ENCODE results near the gene MACROH2A2. TPM values are rescaled to one million over a fixed set of nuclear protein-coding genes. Genes with fewer than 3 reads are reported as not detected.

MACROH2A2 gene
- total and polyA plus RNA-seq, 2 experiments from 2014 or later, result 11.6 to 16.2 TPM

DNA sequence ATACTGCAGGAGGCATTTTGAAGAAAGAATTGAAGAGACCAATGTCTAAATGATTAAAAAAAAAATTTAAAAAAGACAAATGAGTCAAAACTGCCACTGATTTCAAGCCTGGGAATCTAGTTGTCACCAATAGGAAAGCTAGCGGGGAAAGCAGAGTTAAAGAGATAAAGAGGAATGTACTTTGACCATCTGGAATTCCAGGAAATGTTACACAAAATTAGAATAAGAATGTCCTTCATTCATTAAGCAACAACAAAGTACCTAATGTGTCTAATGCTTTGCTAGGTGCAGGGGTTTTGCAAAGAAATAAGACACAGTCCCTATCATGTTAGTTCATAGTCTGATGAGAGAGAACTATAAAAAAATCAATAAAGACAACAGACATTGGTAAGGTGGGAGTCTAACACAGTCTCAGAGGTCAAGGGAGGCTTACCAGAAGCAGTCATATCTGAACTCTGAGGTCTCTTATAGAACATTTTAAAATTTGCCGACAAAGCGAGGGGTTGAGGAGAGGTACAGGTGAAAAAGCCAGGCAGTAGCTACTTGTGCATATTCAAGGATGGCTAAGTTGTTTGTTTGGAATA is 102.7 kb downstream of the MACROH2A2 start:
- Histone ChIP-seq H3K9me2 (ENCODE audit: insufficient read depth) (no peaks in the 10 kb centered on the region), H3K27me3 (ENCODE audit: insufficient read depth) (no peaks in the 10 kb centered on the region), H3K4me3 (no peak overlapping the region), H3K36me3 (ENCODE audit: insufficient read depth) (peaks cover 19% of the 10 kb centered on the region; the same call in 1 of the 2 replicates), H4K20me1 (replicated peaks; ENCODE audit: insufficient read depth) (peaks cover 2% of the 10 kb centered on the region; the same call in 1 of the 2 replicates), H2AFZ (no peak overlapping the region), H3K4me1 (ENCODE audit: insufficient read depth) (peaks cover 6% of the 10 kb centered on the region), H3K27ac (ENCODE audit: low read depth) (peak overlapping the region; percentile 76), H3K79me2 (replicated peaks; ENCODE audit: insufficient read depth) (peaks cover 15% of the 10 kb centered on the region), H3F3A (replicated peaks; ENCODE audit: low read depth) (no peaks in the 10 kb centered on the region), H3K4me2 (peak overlapping the region; percentile 15; the same call in 1 of the 2 replicates)
- Mint-ChIP-seq H3K27ac (peak overlapping the region; percentile 33; the same call in 1 of the 2 replicates), H3K9me3 (no peaks in the 10 kb centered on the region), H3K4me1 (peaks cover 12% of the 10 kb centered on the region; the same call in 2 of the 3 replicates), H3K4me3 (no peak overlapping the region), H3K36me3 (ENCODE audit: low read depth) (peaks cover 71% of the 10 kb centered on the region), H3K27me3 (ENCODE audit: insufficient read depth, low read depth, poor library complexity) (no peaks in the 10 kb centered on the region)
- DNase-seq (ENCODE audit: low spot score) (peak; percentile 46), ATAC-seq (no peak)
- no peak for TF ChIP-seq POLR2AphosphoS5 (IDR thresholded peaks at IDR 0.05; ENCODE audit: low read depth)
- TF ChIP-seq, protein P1, sequence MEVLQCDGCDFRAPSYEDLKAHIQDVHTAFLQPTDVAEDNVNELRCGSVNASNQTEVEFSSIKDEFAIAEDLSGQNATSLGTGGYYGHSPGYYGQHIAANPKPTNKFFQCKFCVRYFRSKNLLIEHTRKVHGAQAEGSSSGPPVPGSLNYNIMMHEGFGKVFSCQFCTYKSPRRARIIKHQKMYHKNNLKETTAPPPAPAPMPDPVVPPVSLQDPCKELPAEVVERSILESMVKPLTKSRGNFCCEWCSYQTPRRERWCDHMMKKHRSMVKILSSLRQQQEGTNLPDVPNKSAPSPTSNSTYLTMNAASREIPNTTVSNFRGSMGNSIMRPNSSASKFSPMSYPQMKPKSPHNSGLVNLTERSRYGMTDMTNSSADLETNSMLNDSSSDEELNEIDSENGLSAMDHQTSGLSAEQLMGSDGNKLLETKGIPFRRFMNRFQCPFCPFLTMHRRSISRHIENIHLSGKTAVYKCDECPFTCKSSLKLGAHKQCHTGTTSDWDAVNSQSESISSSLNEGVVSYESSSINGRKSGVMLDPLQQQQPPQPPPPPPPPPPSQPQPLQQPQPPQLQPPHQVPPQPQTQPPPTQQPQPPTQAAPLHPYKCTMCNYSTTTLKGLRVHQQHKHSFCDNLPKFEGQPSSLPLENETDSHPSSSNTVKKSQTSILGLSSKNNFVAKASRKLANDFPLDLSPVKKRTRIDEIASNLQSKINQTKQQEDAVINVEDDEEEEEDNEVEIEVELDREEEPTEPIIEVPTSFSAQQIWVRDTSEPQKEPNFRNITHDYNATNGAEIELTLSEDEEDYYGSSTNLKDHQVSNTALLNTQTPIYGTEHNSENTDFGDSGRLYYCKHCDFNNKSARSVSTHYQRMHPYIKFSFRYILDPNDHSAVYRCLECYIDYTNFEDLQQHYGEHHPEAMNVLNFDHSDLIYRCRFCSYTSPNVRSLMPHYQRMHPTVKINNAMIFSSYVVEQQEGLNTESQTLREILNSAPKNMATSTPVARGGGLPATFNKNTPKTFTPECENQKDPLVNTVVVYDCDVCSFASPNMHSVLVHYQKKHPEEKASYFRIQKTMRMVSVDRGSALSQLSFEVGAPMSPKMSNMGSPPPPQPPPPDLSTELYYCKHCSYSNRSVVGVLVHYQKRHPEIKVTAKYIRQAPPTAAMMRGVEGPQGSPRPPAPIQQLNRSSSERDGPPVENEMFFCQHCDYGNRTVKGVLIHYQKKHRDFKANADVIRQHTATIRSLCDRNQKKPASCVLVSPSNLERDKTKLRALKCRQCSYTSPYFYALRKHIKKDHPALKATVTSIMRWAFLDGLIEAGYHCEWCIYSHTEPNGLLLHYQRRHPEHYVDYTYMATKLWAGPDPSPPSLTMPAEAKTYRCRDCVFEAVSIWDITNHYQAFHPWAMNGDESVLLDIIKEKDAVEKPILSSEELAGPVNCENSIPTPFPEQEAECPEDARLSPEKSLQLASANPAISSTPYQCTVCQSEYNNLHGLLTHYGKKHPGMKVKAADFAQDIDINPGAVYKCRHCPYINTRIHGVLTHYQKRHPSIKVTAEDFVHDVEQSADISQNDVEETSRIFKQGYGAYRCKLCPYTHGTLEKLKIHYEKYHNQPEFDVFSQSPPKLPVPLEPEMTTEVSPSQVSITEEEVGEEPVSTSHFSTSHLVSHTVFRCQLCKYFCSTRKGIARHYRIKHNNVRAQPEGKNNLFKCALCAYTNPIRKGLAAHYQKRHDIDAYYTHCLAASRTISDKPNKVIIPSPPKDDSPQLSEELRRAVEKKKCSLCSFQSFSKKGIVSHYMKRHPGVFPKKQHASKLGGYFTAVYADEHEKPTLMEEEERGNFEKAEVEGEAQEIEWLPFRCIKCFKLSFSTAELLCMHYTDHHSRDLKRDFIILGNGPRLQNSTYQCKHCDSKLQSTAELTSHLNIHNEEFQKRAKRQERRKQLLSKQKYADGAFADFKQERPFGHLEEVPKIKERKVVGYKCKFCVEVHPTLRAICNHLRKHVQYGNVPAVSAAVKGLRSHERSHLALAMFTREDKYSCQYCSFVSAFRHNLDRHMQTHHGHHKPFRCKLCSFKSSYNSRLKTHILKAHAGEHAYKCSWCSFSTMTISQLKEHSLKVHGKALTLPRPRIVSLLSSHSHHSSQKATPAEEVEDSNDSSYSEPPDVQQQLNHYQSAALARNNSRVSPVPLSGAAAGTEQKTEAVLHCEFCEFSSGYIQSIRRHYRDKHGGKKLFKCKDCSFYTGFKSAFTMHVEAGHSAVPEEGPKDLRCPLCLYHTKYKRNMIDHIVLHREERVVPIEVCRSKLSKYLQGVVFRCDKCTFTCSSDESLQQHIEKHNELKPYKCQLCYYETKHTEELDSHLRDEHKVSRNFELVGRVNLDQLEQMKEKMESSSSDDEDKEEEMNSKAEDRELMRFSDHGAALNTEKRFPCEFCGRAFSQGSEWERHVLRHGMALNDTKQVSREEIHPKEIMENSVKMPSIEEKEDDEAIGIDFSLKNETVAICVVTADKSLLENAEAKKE (CRISPR knock-in tag; IDR thresholded peaks at IDR 0.05), result no peak
- TF ChIP-seq CREB1 (CRISPR knock-in tag; IDR thresholded peaks at IDR 0.05; ENCODE audit: low read depth), result no peak
- TF ChIP-seq EZH2phosphoT487 (IDR thresholded peaks at IDR 0.05; ENCODE audit: unreplicated experiment), result no peak
- TF ChIP-seq STAT1 (IDR thresholded peaks at IDR 0.05; ENCODE audit: unreplicated experiment), result no peak

DNA sequence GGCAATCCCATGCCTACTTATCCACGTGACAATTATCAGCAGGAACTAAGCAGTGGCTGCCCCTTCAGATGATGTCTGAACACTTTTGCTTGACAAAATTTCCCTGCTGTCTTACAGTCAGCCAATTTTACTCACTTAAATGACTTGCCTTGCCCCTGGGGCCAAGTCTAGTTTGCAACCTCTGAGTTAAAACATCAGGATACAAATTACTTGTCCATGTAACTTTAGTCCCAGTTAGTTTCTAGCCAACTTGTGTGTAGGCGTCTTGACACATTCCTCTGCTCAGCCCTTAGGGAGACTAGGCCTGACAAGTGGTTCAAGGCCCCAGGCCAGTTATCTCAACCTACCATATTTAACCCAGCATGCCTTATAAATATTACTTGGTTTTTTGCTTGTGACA is 105.5 kb downstream of the MACROH2A2 start:
- H3K36me3 ChIP-seq (ENCODE audit: insufficient read depth), result peaks cover 14% of the 10 kb centered on the region; the same call in 1 of the 2 replicates

More for the DNA sequence above, 105.5 kb downstream of the MACROH2A2 start:
- Histone ChIP-seq H3K4me2 (no peak overlapping the region), H3K27ac (ENCODE audit: low read depth) (no peak overlapping the region), H3F3A (replicated peaks; ENCODE audit: low read depth) (no peaks in the 10 kb centered on the region), H3K9me2 (ENCODE audit: insufficient read depth) (no peaks in the 10 kb centered on the region), H2AFZ (no peak overlapping the region), H3K79me2 (replicated peaks; ENCODE audit: insufficient read depth) (peaks cover 41% of the 10 kb centered on the region), H3K4me3 (no peak overlapping the region), H3K4me1 (ENCODE audit: insufficient read depth) (peaks cover 10% of the 10 kb centered on the region), H4K20me1 (replicated peaks; ENCODE audit: insufficient read depth) (peaks cover 24% of the 10 kb centered on the region), H3K27me3 (ENCODE audit: insufficient read depth) (no peaks in the 10 kb centered on the region)
- ATAC-seq (no peak), DNase-seq (ENCODE audit: low spot score) (no peak)
- peaks cover 2% of the 10 kb centered on the region for H3K27me3 Mint-ChIP-seq (ENCODE audit: insufficient read depth, low read depth, poor library complexity)
- no peak overlapping the region for H3K4me3 Mint-ChIP-seq
- no peak for TF ChIP-seq CREB1 (CRISPR knock-in tag; IDR thresholded peaks at IDR 0.05; ENCODE audit: low read depth)
- no peak for TF ChIP-seq ZNF331 (CRISPR knock-in tag; IDR thresholded peaks at IDR 0.05; ENCODE audit: low read depth)
- TF ChIP-seq, protein P2, sequence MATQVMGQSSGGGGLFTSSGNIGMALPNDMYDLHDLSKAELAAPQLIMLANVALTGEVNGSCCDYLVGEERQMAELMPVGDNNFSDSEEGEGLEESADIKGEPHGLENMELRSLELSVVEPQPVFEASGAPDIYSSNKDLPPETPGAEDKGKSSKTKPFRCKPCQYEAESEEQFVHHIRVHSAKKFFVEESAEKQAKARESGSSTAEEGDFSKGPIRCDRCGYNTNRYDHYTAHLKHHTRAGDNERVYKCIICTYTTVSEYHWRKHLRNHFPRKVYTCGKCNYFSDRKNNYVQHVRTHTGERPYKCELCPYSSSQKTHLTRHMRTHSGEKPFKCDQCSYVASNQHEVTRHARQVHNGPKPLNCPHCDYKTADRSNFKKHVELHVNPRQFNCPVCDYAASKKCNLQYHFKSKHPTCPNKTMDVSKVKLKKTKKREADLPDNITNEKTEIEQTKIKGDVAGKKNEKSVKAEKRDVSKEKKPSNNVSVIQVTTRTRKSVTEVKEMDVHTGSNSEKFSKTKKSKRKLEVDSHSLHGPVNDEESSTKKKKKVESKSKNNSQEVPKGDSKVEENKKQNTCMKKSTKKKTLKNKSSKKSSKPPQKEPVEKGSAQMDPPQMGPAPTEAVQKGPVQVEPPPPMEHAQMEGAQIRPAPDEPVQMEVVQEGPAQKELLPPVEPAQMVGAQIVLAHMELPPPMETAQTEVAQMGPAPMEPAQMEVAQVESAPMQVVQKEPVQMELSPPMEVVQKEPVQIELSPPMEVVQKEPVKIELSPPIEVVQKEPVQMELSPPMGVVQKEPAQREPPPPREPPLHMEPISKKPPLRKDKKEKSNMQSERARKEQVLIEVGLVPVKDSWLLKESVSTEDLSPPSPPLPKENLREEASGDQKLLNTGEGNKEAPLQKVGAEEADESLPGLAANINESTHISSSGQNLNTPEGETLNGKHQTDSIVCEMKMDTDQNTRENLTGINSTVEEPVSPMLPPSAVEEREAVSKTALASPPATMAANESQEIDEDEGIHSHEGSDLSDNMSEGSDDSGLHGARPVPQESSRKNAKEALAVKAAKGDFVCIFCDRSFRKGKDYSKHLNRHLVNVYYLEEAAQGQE (IDR thresholded peaks at IDR 0.05; ENCODE audit: unreplicated experiment), result no peak
- TF ChIP-seq NANOG (IDR thresholded peaks at IDR 0.05; ENCODE audit: borderline replicate concordance), result no peak
- TF ChIP-seq, protein P3, sequence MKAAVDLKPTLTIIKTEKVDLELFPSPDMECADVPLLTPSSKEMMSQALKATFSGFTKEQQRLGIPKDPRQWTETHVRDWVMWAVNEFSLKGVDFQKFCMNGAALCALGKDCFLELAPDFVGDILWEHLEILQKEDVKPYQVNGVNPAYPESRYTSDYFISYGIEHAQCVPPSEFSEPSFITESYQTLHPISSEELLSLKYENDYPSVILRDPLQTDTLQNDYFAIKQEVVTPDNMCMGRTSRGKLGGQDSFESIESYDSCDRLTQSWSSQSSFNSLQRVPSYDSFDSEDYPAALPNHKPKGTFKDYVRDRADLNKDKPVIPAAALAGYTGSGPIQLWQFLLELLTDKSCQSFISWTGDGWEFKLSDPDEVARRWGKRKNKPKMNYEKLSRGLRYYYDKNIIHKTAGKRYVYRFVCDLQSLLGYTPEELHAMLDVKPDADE (IDR thresholded peaks at IDR 0.05), result no peak
- no peak for TF ChIP-seq POLR2AphosphoS5 (IDR thresholded peaks at IDR 0.05; ENCODE audit: low read depth)
- TF ChIP-seq EZH2 (IDR thresholded peaks at IDR 0.05; ENCODE audit: low read depth, unreplicated experiment), result no peak
- no peaks in the 10 kb centered on the region for H3K9me3 Mint-ChIP-seq
- peaks cover 17% of the 10 kb centered on the region; the same call in 2 of the 3 replicates for H3K4me1 Mint-ChIP-seq
- peaks cover 53% of the 10 kb centered on the region for H3K36me3 Mint-ChIP-seq (ENCODE audit: low read depth)
- H3K27ac Mint-ChIP-seq, result no peak overlapping the region

Measured in GM23338 (cell line).